T-cell (primary cell): ENCODE measurements around the gene RPL39L. TPM values are rescaled to one million over a fixed set of nuclear protein-coding genes. Genes with fewer than 3 reads are reported as not detected.

Experiments used
- ATAC-seq, 4 experiments: fragments of 200-7000 bp in 3 of 4; fragments of 150-1000 bp in 1 of 4; cut with Tn5 transposase; replicated peaks in 1 of 4; 1 replicate in 3 of 4; 2 replicates in 1 of 4; pipeline ENCODE4 v1.10.0; 2021; ENCODE audit warnings: moderate library complexity in 3 of 4, mild to moderate bottlenecking in 2 of 4, moderate number of reproducible peaks in 1 of 4
- CTCF ChIA-PET, 2 donors: fragments of 300-600 bp; sonication (Branson Sonifier 250); formaldehyde crosslinking; loops; one replicate each; lab custom pipeline; 2022; ENCODE audit warnings: antibody characterized with exemption in 2 of 2; lab: Charles Lee
- POLR2A ChIA-PET, 2 donors: fragments of 300-600 bp; sonication (Branson Sonifier 250); formaldehyde crosslinking; loops; one replicate each; lab custom pipeline; 2022; ENCODE audit warnings: antibody characterized with exemption in 2 of 2; lab: Charles Lee
- DNase-seq, 35 experiments: peaks; one replicate each; pipeline versions ENCODE4 v3.0.0 to v3.0.0-alpha.2; 2013 to 2023
- H3K27ac ChIP-seq: one replicate; pipeline ENCODE4 v1.5.1; 2013; ENCODE audit warnings: low read length
- H3K27me3 ChIP-seq, 2 experiments: replicated peaks in 1 of 2; 1 replicate in 1 of 2; 2 replicates in 1 of 2; pipeline versions ENCODE4 v1.6.1 to v1.7.0; 2013; ENCODE audit warnings: low read length in 1 of 2, mixed read lengths in 1 of 2; ENCODE audit not compliant: control insufficient read depth in 2 of 2, insufficient read depth in 2 of 2; ENCODE audit errors: extremely low read depth in 1 of 2
- H3K36me3 ChIP-seq, 2 donors: 1 replicate in 1 of 2; 2 replicates in 1 of 2; pipeline versions ENCODE4 v1.6.1 to v1.7.0; 2013; ENCODE audit warnings: low read length in 1 of 2; ENCODE audit not compliant: control insufficient read depth in 2 of 2, insufficient read depth in 1 of 2; ENCODE audit errors: extremely low read depth in 1 of 2
- H3K4me1 ChIP-seq, 2 experiments: 1 replicate in 1 of 2; 2 replicates in 1 of 2; pipeline versions ENCODE4 v1.6.1 to v1.7.0; 2013; ENCODE audit warnings: low read length in 2 of 2, mixed read lengths in 1 of 2; ENCODE audit not compliant: insufficient read depth in 2 of 2, control insufficient read depth in 1 of 2; ENCODE audit errors: extremely low read depth in 1 of 2
- H3K4me3 ChIP-seq, 2 donors: 1 replicate in 1 of 2; 2 replicates in 1 of 2; pipeline versions ENCODE4 v1.5.1 to v1.7.0; 2013; ENCODE audit warnings: mild to moderate bottlenecking in 2 of 2, low read length in 1 of 2, moderate library complexity in 1 of 2; ENCODE audit not compliant: control insufficient read depth in 1 of 2; ENCODE audit errors: extremely low read depth in 1 of 2
- H3K9me3 ChIP-seq: 2 replicates; pipeline ENCODE4 v1.7.0; 2013
- H3K27ac Mint-ChIP-seq, 2 donors: one replicate each; pipeline ENCODE4 v1.8.0; 2020 to 2021; ENCODE audit warnings: mild to moderate bottlenecking in 2 of 2, mixed read lengths in 2 of 2
- H3K27me3 Mint-ChIP-seq, 2 donors: one replicate each; pipeline ENCODE4 v1.8.0; 2021 to 2022; ENCODE audit warnings: mixed read lengths in 2 of 2
- H3K36me3 Mint-ChIP-seq: one replicate; pipeline ENCODE4 v1.8.0; 2021; ENCODE audit warnings: mixed read lengths
- H3K4me1 Mint-ChIP-seq, 3 donors: one replicate each; pipeline ENCODE4 v1.8.0; 2020 to 2022; ENCODE audit warnings: mixed read lengths in 3 of 3, mild to moderate bottlenecking in 1 of 3
- H3K4me3 Mint-ChIP-seq, 3 donors: one replicate each; pipeline ENCODE4 v1.8.0; 2020 to 2022; ENCODE audit warnings: mild to moderate bottlenecking in 3 of 3, mixed read lengths in 3 of 3, moderate library complexity in 3 of 3
- H3K9me3 Mint-ChIP-seq, 3 donors: one replicate each; pipeline ENCODE4 v1.8.0; 2020 to 2022; ENCODE audit warnings: mixed read lengths in 3 of 3
- whole genome bisulfite sequencing: methylation state at CpG from one replicate; pipeline ENCODE4 v1.1.5; 2013; ENCODE audit warnings: missing lambda C conversion rate; ENCODE audit not compliant: insufficient coverage; 5-methylcytosine and 5-hydroxymethylcytosine counted together
- total RNA-seq, 35 experiments: library from RNA in 6 of 35; stranded (reverse) in 6 of 35; fragments of 120-200 nt in 1 of 35; gene quantifications; one replicate each; pipeline versions ENCODE4 v1.2.1 to v1.2.4 and lab custom pipeline; 2013 to 2026

RPL39L gene
- total RNA-seq, 5 donors from 2014 or later (not counting 1 experiment from before 2014, with no cell fraction given): 0.85 to 3.8 (median 2.1) TPM

GRCh38 chr3:187101184-187102072 lies 37.9 kb downstream of the RPL39L start:
- DNase-seq (peak in 34 of 35 experiments; percentile 1 to 68 (median 42)), ATAC-seq (peak; percentile 68 to 86 (median 80))
- Mint-ChIP-seq H3K9me3 (peaks cover 0 to 12% (median 0%) of the 10 kb centered on the region in 3 donors), H3K4me3 (peak overlapping the region; percentile 53 to 65 (median 64)), H3K27me3 (no peaks in the 10 kb centered on the region), H3K4me1 (peaks cover 18 to 50% (median 30%) of the 10 kb centered on the region in 3 donors), H3K27ac (peak overlapping the region; percentile 71 to 88), H3K36me3 (no peaks in the 10 kb centered on the region)
- 53% methylated on average over 5 of the region's 9 CpGs for WGBS
- Histone ChIP-seq H3K9me3 (no peaks in the 10 kb centered on the region), H3K27ac (peak overlapping the region; percentile 54), H3K36me3 (no peaks in the 10 kb centered on the region), H3K4me1 (peaks cover 9 to 14% of the 10 kb centered on the region in 2 experiments), H3K4me3 (peak overlapping the region; percentile 19 to 42), H3K27me3 (no peaks in the 10 kb centered on the region)
- ChIA-PET CTCF (interaction anchor here (0.5 to 3.3 kb wide), 11 partner anchors 9 to 1280 kb away, joined by 3 to 27 read pairs (median 6); partner anchors contain the start of gene RPL39L (in 2 of the 2)), POLR2A (interaction anchor here (0.6 to 1.2 kb wide), 3 partner anchors 16 to 74 kb away, joined by 3 to 5 read pairs (median 5); no protein-coding TSS in a partner anchor)

DNA sequence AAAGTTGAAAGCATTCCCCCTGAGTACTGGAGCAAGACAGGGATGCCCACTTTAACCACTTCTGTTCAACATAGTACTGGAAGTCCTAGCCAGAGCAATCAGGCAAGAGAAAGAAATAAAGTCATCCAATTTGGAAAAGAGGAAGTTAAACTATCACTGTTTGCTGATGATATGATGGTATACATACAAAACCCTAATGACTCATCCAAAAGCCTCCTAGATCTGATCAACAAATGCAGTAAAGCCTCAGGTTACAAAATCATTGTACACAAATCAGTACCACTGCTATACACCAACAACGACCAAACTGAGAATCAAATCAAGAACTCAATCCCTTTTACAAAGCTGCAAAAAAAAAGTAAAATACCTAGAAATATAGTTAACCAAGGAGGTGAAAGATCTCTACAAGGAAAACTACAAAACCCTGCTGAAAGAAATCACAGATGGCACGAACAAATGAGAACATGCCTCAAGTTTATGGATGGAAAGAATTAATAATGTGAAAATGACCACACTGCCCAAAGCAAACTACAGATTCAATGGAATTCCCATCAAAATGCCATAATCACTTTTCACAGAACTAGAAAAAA lies 40.3 kb downstream of the RPL39L start:
- WGBS: no CpG with 5 or more reads among the region's 2 CpGs

DNA sequence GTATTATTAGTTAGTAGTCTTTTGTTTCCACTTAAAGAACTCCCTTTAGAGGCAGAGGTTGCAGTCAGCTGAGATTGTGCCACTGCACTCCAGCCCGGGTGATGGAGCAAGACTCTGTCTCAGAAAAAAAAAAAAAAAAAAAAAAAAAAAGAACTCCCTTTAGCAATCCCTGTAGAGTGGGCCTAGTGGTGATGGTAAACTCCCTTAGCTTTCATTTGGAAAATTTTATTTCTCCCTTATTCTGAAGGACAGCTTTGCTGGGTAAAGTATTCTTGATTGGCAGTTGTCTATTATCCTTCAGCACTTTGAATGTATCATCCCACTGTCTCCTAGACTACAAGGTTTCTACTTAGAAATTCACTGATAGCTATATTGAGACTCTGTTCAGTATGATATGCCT lies 46.0 kb downstream of the RPL39L start:
- H3K27ac Mint-ChIP-seq: no peak overlapping the region
- no peak for DNase-seq
- H3K36me3 ChIP-seq: no peaks in the 10 kb centered on the region
- H3K4me1 ChIP-seq: no peaks in the 10 kb centered on the region
- POLR2A ChIA-PET: interaction anchor here in 1 of 2 donors (0.5 to 0.7 kb wide), 2 partner anchors 46 to 461 kb away, joined by 3 to 10 read pairs; no protein-coding TSS in a partner anchor
- CTCF ChIA-PET: interaction anchor here (0.6 to 1.1 kb wide), 6 partner anchors 12 to 549 kb away, joined by 3 to 4 read pairs (median 3); no protein-coding TSS in a partner anchor
- H3K4me3 Mint-ChIP-seq: no peak overlapping the region
- H3K36me3 Mint-ChIP-seq: peaks cover 13% of the 10 kb centered on the region
- no peak for ATAC-seq
- WGBS: no CpG with 5 or more reads among the region's 1 CpG
- no peaks in the 10 kb centered on the region for H3K9me3 ChIP-seq
- H3K27me3 Mint-ChIP-seq: no peaks in the 10 kb centered on the region
- peaks cover 0 to 12% (median 0%) of the 10 kb centered on the region in 3 donors for H3K4me1 Mint-ChIP-seq
- no peak overlapping the region for H3K27ac ChIP-seq
- H3K4me3 ChIP-seq: no peak overlapping the region
- no peaks in the 10 kb centered on the region for H3K27me3 ChIP-seq
- H3K9me3 Mint-ChIP-seq: peaks cover 4 to 24% (median 17%) of the 10 kb centered on the region in 3 donors

More for the DNA sequence above, 40.3 kb downstream of the RPL39L start:
- ATAC-seq (no peak), DNase-seq (no peak)
- H3K36me3 Mint-ChIP-seq: peaks cover 4% of the 10 kb centered on the region
- H3K9me3 Mint-ChIP-seq: peaks cover 0 to 17% (median 0%) of the 10 kb centered on the region in 3 donors
- Histone ChIP-seq H3K4me1 (peaks cover 9 to 14% of the 10 kb centered on the region in 2 experiments), H3K36me3 (no peaks in the 10 kb centered on the region), H3K27ac (no peak overlapping the region), H3K9me3 (no peaks in the 10 kb centered on the region), H3K27me3 (no peaks in the 10 kb centered on the region), H3K4me3 (no peak overlapping the region)
- peaks cover 18 to 48% (median 21%) of the 10 kb centered on the region in 3 donors for H3K4me1 Mint-ChIP-seq
- H3K4me3 Mint-ChIP-seq: no peak overlapping the region
- H3K27ac Mint-ChIP-seq: peak overlapping the region in 1 of 2 donors; percentile 41
- ChIA-PET POLR2A (no interaction called here), CTCF (no interaction called here)
- H3K27me3 Mint-ChIP-seq: no peaks in the 10 kb centered on the region

GRCh38 chr3:187088701-187089100 lies 50.6 kb downstream of the RPL39L start:
- Mint-ChIP-seq H3K27me3 (no peaks in the 10 kb centered on the region), H3K4me3 (no peak overlapping the region), H3K4me1 (peaks cover 13 to 14% (median 13%) of the 10 kb centered on the region in 3 donors), H3K36me3 (peaks cover 15% of the 10 kb centered on the region), H3K9me3 (peaks cover 11 to 26% (median 25%) of the 10 kb centered on the region in 3 donors), H3K27ac (no peak overlapping the region)
- POLR2A ChIA-PET: interaction anchor here in 1 of 2 donors (0.7 kb wide), 1 partner anchor 1476 kb away, joined by 3 read pairs; no protein-coding TSS in a partner anchor
- ATAC-seq: no peak
- no CpG with 5 or more reads among the region's 1 CpG for WGBS
- Histone ChIP-seq H3K9me3 (peaks cover 2% of the 10 kb centered on the region), H3K27ac (no peak overlapping the region), H3K4me1 (peaks cover 0 to 3% of the 10 kb centered on the region in 2 experiments), H3K36me3 (peaks cover 0 to 3% of the 10 kb centered on the region in 2 donors), H3K27me3 (no peaks in the 10 kb centered on the region), H3K4me3 (no peak overlapping the region)
- no peak for DNase-seq
- CTCF ChIA-PET: no interaction called here

GRCh38 chr3:187086831-187087230 lies 52.5 kb downstream of the RPL39L start:
- no peak for ATAC-seq
- CTCF ChIA-PET: interaction anchor here in 1 of 2 donors (0.6 to 0.7 kb wide), 2 partner anchors 63 to 106 kb away, joined by 3 to 4 read pairs; no protein-coding TSS in a partner anchor
- H3K27me3 Mint-ChIP-seq: no peaks in the 10 kb centered on the region
- peaks cover 11% of the 10 kb centered on the region for H3K36me3 Mint-ChIP-seq
- Histone ChIP-seq H3K27ac (no peak overlapping the region), H3K9me3 (peaks cover 2% of the 10 kb centered on the region), H3K4me1 (peaks cover 0 to 3% of the 10 kb centered on the region in 2 experiments), H3K36me3 (peaks cover 0 to 3% of the 10 kb centered on the region in 2 donors), H3K4me3 (no peak overlapping the region), H3K27me3 (no peaks in the 10 kb centered on the region)
- no peak for DNase-seq
- peaks cover 13 to 17% (median 13%) of the 10 kb centered on the region in 3 donors for H3K4me1 Mint-ChIP-seq
- H3K27ac Mint-ChIP-seq: no peak overlapping the region
- peaks cover 11 to 26% (median 21%) of the 10 kb centered on the region in 3 donors for H3K9me3 Mint-ChIP-seq
- POLR2A ChIA-PET: interaction anchor here (0.5 to 0.6 kb wide), 2 partner anchors 83 to 160 kb away, joined by 3 to 9 read pairs; no protein-coding TSS in a partner anchor
- WGBS: 80% methylated on average over 1 of the region's 3 CpGs
- H3K4me3 Mint-ChIP-seq: no peak overlapping the region
